Measurements from ENCODE around the gene RSPO1.

The RSPO1 gene

GRCh38 chr1:37605806-37606474, 28.8 kb downstream of the RSPO1 start:
- Histone ChIP-seq H3K4me1 (ENCODE audit: control insufficient read depth in 1 of 2, insufficient read depth in 1 of 2, low read depth in 1 of 2, low read length in 1 of 2) (peaks cover 16 to 20% of the 10 kb centered on the region in 2 experiments), H3K36me3 (no peaks in the 10 kb centered on the region), H3K27ac (peak overlapping the region; percentile 82), H3K9me3 (no peaks in the 10 kb centered on the region), H3K4me3 (ENCODE audit: low read depth in 1 of 2, low read length in 1 of 2) (peak overlapping the region; percentile 60 to 61), H3K27me3 (peaks cover 45% of the 10 kb centered on the region)
- TF ChIP-seq, protein P1, sequence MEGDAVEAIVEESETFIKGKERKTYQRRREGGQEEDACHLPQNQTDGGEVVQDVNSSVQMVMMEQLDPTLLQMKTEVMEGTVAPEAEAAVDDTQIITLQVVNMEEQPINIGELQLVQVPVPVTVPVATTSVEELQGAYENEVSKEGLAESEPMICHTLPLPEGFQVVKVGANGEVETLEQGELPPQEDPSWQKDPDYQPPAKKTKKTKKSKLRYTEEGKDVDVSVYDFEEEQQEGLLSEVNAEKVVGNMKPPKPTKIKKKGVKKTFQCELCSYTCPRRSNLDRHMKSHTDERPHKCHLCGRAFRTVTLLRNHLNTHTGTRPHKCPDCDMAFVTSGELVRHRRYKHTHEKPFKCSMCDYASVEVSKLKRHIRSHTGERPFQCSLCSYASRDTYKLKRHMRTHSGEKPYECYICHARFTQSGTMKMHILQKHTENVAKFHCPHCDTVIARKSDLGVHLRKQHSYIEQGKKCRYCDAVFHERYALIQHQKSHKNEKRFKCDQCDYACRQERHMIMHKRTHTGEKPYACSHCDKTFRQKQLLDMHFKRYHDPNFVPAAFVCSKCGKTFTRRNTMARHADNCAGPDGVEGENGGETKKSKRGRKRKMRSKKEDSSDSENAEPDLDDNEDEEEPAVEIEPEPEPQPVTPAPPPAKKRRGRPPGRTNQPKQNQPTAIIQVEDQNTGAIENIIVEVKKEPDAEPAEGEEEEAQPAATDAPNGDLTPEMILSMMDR (IDR thresholded peaks at IDR 0.05) = no peak

DNA sequence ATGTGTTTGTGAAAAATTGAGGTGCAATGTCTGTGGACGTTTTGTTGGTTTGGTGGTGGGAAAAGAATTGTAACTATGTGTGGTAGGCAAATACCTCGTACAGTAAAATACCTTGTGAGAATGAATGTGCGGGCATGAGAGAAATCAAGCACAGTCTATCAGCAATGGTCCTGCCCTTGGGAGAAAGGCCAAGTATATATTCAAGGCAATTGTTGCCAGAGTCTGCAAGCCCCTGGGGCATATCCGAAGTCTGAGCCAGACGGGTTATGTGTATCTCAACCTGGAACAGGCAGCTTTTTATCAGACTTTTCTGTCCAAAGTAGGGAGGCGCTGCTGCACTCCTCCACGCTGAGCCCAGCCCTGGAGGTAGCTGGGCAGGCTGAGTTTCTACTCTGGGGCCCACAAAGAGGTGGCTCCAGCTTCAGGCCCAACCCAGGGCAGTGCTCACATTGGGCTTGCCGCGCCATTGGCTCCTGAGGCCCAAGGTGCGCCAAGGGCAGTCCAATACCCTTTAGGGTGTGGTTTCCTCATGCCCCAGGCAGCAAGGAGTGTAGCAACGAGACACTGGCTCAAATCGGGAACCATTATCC, 29.5 kb downstream of the RSPO1 start:
- H3K9me3 ChIP-seq = no peaks in the 10 kb centered on the region
- TF ChIP-seq, protein P1 (IDR thresholded peaks at IDR 0.05) = no peak
- H3K36me3 ChIP-seq = no peaks in the 10 kb centered on the region
- H3K4me1 ChIP-seq (ENCODE audit: control insufficient read depth in 1 of 2, insufficient read depth in 1 of 2, low read depth in 1 of 2, low read length in 1 of 2) = peaks cover 16 to 20% of the 10 kb centered on the region in 2 experiments
- no peak overlapping the region for H3K27ac ChIP-seq
- no peak overlapping the region for H3K4me3 ChIP-seq (ENCODE audit: low read depth in 1 of 2, low read length in 1 of 2)
- H3K27me3 ChIP-seq = peaks cover 45% of the 10 kb centered on the region

GRCh38 chr1:37602750-37603694, 31.7 kb downstream of the RSPO1 start:
- Histone ChIP-seq H3K4me1 (ENCODE audit: control insufficient read depth in 1 of 2, insufficient read depth in 1 of 2, low read depth in 1 of 2, low read length in 1 of 2) (peaks cover 16 to 20% of the 10 kb centered on the region in 2 experiments), H3K36me3 (no peaks in the 10 kb centered on the region), H3K27ac (no peak overlapping the region), H3K4me3 (ENCODE audit: low read depth in 1 of 2, low read length in 1 of 2) (no peak overlapping the region), H3K27me3 (peaks cover 29% of the 10 kb centered on the region), H3K9me3 (no peaks in the 10 kb centered on the region)
- TF ChIP-seq, protein P1 (IDR thresholded peaks at IDR 0.05) = peak; percentile 67

GRCh38 chr1:37601441-37601840, 33.3 kb downstream of the RSPO1 start:
- no peak overlapping the region for H3K27ac ChIP-seq
- no peak overlapping the region for H3K4me3 ChIP-seq (ENCODE audit: low read depth in 1 of 2, low read length in 1 of 2)
- peaks cover 28% of the 10 kb centered on the region for H3K27me3 ChIP-seq

GRCh38 chr1:37599940-37600339, 34.8 kb downstream of the RSPO1 start:
- Histone ChIP-seq H3K4me3 (ENCODE audit: low read depth in 1 of 2, low read length in 1 of 2) (no peak overlapping the region), H3K4me1 (ENCODE audit: control insufficient read depth in 1 of 2, insufficient read depth in 1 of 2, low read depth in 1 of 2, low read length in 1 of 2) (peaks cover 17 to 18% of the 10 kb centered on the region in 2 experiments), H3K27ac (no peak overlapping the region), H3K27me3 (peaks cover 28% of the 10 kb centered on the region), H3K36me3 (no peaks in the 10 kb centered on the region), H3K9me3 (no peaks in the 10 kb centered on the region)
- TF ChIP-seq, protein P1 (IDR thresholded peaks at IDR 0.05) = no peak

More at GRCh38 chr1:37601441-37601840, 33.3 kb downstream of the RSPO1 start:
- Histone ChIP-seq H3K4me1 (ENCODE audit: control insufficient read depth in 1 of 2, insufficient read depth in 1 of 2, low read depth in 1 of 2, low read length in 1 of 2) (peaks cover 10 to 12% of the 10 kb centered on the region in 2 experiments), H3K9me3 (no peaks in the 10 kb centered on the region), H3K36me3 (no peaks in the 10 kb centered on the region)
- TF ChIP-seq, protein P1 (IDR thresholded peaks at IDR 0.05) = no peak

All from neutrophil (primary cell).